Activated CD4-positive, CD25-positive, alpha-beta regulatory T cell treated with anti-CD3 and anti-CD28 coated beads, Interleukin-2, amount 50 U/mL, for 72 hours (primary cell): ENCODE measurements around the gene RBP7.

ENCODE experiments used
- DNase-seq: peaks from one replicate; pipeline ENCODE4 v3.0.0; 2021

RBP7 gene

GRCh38 chr1:10032590-10033358 is 35.7 kb downstream of the RBP7 start, which contains the start of gene UBE4B:
TSS of gene UBE4B (plus strand) at chr1:10032958. CDS start at chr1:10033671, 713 bp downstream.
- peak; percentile 100 for DNase-seq

GRCh38 chr1:10033359-10033845 is 36.4 kb downstream of the RBP7 start:
- no peak for DNase-seq

- DNase-seq, result no peak
Measured at GRCh38 chr1:10042746-10043145, 45.7 kb downstream of the RBP7 start.

GRCh38 chr1:10045480-10046355 is 48.7 kb downstream of the RBP7 start:
- no peak for DNase-seq

GRCh38 chr1:10046356-10047085 is 49.5 kb downstream of the RBP7 start:
- no peak for DNase-seq

GRCh38 chr1:10048601-10049000 is 51.6 kb downstream of the RBP7 start:
- no peak for DNase-seq

GRCh38 chr1:10050611-10051010 is 53.6 kb downstream of the RBP7 start:
- DNase-seq, result no peak

GRCh38 chr1:10051656-10052055 is 54.6 kb downstream of the RBP7 start:
- no peak for DNase-seq

- DNase-seq, result no peak
Measured at GRCh38 chr1:10052347-10052746, 55.3 kb downstream of the RBP7 start.

- no peak for DNase-seq
Measured at GRCh38 chr1:10054465-10054864, 57.4 kb downstream of the RBP7 start.

GRCh38 chr1:10056599-10056987 is 59.6 kb downstream of the RBP7 start:
- DNase-seq, result no peak

- no peak for DNase-seq
Measured at GRCh38 chr1:10057343-10057742, 60.3 kb downstream of the RBP7 start.

- no peak for DNase-seq
Measured at GRCh38 chr1:10057796-10058195, 60.8 kb downstream of the RBP7 start.

GRCh38 chr1:10059342-10059718 is 62.3 kb downstream of the RBP7 start:
- no peak for DNase-seq

GRCh38 chr1:10060311-10061100 is 63.5 kb downstream of the RBP7 start:
- DNase-seq, result no peak

GRCh38 chr1:10061276-10061675 is 64.2 kb downstream of the RBP7 start:
- DNase-seq, result no peak

GRCh38 chr1:10063878-10064277 is 66.8 kb downstream of the RBP7 start:
- DNase-seq, result no peak

- no peak for DNase-seq
Measured at GRCh38 chr1:10064416-10065343, 67.7 kb downstream of the RBP7 start.

GRCh38 chr1:10065344-10065685 is 68.3 kb downstream of the RBP7 start:
- no peak for DNase-seq
